Esophagus squamous epithelium (tissue), 4 donors: Measurements from ENCODE around the gene C1orf52.

ENCODE experiments used
- POLR2A ChIP-seq, 4 donors: fragments of 450-650 bp; IDR thresholded peaks; one replicate each; pipeline ENCODE4 v1.6.1; 2017; ENCODE audit warnings: antibody characterized with exemption in 4 of 4, mild to moderate bottlenecking in 4 of 4, moderate library complexity in 3 of 4
- TF ChIP-seq, protein P1 (sequence below), 6 experiments: fragments of 450-650 bp in 4 of 6; fragments of 200-600 bp in 2 of 6; sonication (generic) in 2 of 6; IDR thresholded peaks; one replicate each; pipeline ENCODE4 v1.5.1; 2016 to 2019; ENCODE audit warnings: antibody characterized with exemption in 6 of 6, mild to moderate bottlenecking in 4 of 6, moderate library complexity in 4 of 6

GRCh38 chr1:85228972-85229371 is 30.5 kb downstream of the C1orf52 start:
- TF ChIP-seq, protein P1, sequence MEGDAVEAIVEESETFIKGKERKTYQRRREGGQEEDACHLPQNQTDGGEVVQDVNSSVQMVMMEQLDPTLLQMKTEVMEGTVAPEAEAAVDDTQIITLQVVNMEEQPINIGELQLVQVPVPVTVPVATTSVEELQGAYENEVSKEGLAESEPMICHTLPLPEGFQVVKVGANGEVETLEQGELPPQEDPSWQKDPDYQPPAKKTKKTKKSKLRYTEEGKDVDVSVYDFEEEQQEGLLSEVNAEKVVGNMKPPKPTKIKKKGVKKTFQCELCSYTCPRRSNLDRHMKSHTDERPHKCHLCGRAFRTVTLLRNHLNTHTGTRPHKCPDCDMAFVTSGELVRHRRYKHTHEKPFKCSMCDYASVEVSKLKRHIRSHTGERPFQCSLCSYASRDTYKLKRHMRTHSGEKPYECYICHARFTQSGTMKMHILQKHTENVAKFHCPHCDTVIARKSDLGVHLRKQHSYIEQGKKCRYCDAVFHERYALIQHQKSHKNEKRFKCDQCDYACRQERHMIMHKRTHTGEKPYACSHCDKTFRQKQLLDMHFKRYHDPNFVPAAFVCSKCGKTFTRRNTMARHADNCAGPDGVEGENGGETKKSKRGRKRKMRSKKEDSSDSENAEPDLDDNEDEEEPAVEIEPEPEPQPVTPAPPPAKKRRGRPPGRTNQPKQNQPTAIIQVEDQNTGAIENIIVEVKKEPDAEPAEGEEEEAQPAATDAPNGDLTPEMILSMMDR (IDR thresholded peaks at IDR 0.05): no peak
- no peak for TF ChIP-seq POLR2A (IDR thresholded peaks at IDR 0.05)
